Umbilical cord (tissue), 2 donors: ENCODE results near the gene GNL2. TPM values are rescaled to one million over a fixed set of nuclear protein-coding genes. Genes with fewer than 3 reads are reported as not detected.
"Not testable (repeated sequence)": the region's sequence is repeated elsewhere in the genome, so short reads cannot be mapped to it uniquely, and the experiment has no call there.

Experiments
- DNase-seq: peaks from one replicate; pipeline ENCODE4 v3.0.0-alpha.2; 2015; ENCODE audit warnings: low spot score
- total RNA-seq: library from RNA; depleted of rRNA; stranded (reverse); fragments of >200 nt; gene quantifications from one replicate; pipeline ENCODE4 v1.2.3, GENCODE V29; 2014; ENCODE audit warnings: low replicate concordance; ENCODE audit not compliant: insufficient read depth

Gene GNL2
- total RNA-seq, 1 donor from 2014 or later, result 48.9 TPM

GRCh38 chr1:37606481-37607263 lies 10.9 kb upstream of the GNL2 start:
- DNase-seq, result peak; percentile 24

GRCh38 chr1:37605806-37606474 lies 10.2 kb upstream of the GNL2 start:
- peak; percentile 9 for DNase-seq

- DNase-seq, result no peak
These were observed 9.4 kb upstream of the GNL2 start for GRCh38 chr1:37605061-37605650.

DNA sequence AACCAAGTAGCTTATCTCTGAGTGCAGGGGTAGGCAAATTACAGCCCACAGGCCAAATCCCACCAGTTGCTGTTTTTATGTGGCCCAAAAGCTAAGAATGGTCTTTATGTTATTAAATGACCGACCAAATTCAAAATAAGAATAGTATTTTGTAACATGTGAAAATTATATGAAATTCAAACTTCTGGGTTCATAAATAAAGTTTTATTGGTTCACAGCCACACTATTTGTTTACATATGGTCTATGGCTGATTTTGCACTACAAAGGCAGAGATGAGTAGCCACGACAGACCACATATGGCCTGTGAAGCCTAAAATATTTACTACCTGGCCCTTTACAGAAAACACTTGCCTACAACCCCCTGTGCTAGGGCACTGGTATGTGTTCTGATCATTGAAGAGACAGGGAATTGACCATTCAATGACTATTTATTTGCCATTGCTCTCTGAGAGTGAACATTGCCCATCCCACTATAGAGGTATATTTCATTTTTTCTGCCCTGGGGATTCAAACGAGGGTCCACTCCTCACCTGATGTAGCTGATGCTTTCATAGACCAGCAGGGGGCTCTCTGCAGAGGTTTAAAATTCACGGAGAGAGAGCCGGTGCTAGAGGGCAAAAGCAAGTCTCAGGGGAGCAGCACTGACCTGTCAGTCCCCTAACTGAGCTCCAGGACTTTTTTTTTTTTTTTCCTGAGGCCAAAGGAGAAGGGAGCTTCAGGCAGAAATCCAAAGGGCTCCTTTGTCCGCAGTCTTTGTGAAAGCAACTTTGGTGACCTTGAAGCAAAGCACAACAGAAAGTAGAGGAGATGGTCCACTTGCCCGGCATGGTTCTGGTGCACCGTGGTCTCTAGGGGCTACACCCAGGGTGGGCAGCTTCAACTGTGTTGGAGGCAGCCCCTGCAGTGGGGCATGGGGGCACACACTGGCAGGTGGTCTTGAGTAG lies 7.3 kb upstream of the GNL2 start:
- peak; percentile 38 for DNase-seq

GRCh38 chr1:37601441-37601840 lies 5.7 kb upstream of the GNL2 start:
- DNase-seq, result no peak

DNA sequence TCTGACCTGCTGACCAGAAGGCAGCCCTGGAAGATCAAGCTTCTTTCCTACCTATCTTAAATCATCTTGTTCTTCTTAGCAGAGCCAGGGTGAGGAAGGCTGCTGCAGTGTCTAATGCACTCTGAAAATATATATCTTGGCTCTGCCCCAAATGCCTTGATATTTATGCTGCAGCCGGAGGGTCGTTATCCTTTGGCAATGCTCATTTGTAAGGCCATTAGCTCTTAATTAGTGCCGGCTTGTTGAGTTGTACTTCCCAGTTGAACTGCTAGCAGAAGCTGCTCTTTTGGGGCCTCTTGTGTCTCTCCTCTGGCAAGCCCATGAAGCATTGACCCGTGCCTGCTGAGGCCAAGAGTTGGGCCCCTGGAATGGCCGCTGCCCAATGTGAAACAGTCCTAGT lies 4.2 kb upstream of the GNL2 start:
- no peak for DNase-seq

- DNase-seq, result no peak
These were observed 488 bp upstream of the GNL2 start for GRCh38 chr1:37596182-37596667.

DNA sequence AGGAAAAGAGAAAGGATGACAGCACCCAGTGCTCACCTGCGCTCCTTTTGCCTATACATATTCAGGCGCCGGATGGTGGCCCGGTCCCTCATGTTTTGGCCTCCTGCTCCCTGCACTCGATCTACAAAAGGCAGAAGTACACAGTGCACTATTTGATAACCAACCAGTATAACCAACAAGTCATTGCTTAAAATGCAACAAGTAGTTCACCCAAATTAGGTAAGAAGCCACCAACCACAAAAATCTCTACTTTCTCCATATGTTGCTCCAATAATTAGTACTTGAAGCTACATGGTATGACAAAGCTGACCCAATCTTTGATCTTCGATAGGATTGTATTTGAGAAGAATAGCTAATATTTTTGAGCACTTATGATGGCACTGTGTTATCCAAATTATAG lies 2.0 kb downstream of the GNL2 start:
- DNase-seq, result no peak

GRCh38 chr1:37588939-37589338 lies 6.8 kb downstream of the GNL2 start:
- no peak for DNase-seq

DNA sequence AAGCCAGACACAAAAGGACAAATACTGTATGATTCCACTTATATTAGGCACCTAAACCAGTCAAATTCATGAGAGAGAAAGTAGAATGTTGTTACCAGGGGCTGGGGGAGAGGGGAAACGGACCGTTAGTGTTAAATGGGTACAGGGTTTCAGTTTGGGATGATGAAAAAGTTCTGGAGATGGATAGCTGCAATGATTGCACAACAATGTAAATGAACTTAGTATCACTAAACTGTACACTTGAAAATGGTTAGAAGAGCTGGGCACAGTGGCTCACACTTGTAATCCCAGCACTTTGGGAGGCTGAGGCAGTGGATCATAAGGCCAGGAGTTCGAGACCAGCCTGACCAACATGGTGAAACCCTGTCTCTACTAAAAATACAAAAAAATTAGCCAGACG lies 11.2 kb downstream of the GNL2 start:
- DNase-seq, result not testable (repeated sequence)

- DNase-seq, result no peak
These were observed 20.0 kb downstream of the GNL2 start for GRCh38 chr1:37575692-37576091.

DNA sequence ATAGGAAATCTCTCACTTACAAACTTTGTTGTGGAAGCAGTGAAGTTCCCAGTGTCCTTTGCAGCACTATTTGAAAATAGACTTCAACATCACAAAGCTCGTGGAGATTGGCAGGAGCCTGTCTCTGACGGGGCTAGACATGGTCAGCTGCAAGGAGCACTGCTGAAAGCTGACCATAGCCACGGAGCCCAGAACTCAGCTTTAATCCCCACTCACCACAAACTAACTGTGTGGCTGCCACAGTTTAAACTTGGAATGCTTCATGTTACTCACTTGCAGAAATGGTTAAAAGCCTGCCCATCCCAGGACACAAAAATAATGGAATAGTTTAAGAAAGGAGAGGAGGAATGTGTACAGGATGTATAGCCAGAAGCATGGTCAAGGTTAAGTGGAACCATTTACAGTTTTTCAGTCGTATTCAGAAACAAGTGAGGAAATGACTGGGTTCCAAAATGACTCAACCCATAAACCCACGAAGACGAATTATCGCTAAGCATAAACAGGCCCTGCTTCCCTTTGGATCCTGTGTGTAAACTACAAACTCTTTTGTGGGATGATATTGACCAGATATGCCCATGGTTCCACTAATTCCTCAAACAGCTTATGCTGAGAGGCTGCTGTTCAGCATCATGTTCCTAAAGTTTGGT lies 20.8 kb downstream of the GNL2 start:
- DNase-seq, result peak; percentile 78

DNA sequence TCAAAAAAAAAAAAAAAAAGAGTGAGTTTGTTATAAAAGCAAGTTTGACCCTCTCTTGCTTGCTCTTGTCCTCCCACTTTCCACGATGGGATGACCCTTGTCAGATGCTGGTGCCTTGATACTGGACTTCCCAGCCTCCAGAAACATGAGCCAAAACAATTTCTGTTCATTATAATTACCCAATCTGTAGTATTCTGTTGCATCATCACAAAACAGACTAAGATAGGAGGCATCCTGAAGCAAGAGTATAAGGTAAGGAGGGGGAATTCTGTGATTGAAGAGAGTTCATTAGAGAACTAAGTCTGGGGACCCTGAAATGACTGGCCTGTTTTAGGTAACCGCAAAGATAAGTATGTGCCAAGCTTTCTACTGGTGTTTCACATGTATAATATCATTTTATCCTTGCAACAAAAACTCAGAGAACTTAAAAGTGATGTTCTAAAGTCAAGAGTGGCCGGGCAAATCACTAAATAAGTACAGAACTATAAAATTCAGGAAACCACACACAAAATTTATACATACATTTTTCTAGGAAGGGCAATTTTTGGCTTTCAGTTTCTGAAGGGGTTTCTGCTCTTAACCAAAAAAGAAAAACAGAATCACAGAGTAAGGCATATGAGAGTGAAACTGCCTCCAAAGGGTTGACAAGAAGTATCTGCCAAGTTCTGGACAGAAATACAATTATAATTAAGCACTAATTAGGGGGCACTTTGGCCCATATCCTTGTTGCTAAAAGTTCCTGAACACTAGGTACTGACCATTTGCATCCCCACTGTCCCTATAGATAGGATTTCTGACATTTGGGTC lies 25.0 kb downstream of the GNL2 start:
- no peak for DNase-seq

DNA sequence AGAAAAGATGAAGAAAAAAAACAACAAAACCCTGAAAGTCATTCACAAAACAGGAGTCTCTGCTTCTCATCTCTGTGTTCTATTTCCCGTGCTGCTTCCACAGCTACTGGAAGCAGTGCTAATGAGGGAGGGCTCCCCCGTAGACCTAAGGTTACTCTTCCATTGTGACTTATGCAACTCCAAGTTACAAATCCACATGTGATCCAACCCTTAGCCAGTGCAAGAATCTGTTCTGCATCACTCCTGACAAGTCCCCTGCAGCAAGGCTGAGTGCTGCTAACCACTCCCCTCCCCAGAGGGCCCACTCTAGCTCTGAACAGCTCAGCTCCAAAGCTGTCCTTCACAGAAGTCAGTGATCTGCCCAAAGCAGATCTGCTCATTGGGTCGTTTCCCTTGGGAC lies 28.7 kb downstream of the GNL2 start:
- peak; percentile 81 for DNase-seq

- DNase-seq, result no peak
These were observed 30.8 kb downstream of the GNL2 start for GRCh38 chr1:37564892-37565291.

DNA sequence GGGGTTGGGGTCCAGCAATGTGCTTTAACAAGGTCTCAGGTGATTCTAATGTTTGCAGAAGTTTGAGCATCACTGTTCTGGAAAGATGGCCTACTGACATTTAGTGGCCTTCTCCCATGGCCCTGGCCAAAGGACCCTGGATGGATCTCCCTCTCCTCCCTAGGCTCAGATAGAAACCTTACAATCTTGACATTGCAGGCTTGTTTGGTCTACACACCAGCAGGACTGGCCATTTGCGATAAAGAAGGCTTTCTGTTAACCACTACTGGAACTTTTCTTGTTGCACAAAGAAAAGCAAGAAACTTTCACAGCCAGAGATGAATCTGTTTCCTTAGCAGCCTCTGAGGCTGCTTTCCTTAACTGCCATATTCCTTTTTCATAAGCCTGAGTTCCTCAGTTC lies 32.8 kb downstream of the GNL2 start:
- DNase-seq, result no peak

DNA sequence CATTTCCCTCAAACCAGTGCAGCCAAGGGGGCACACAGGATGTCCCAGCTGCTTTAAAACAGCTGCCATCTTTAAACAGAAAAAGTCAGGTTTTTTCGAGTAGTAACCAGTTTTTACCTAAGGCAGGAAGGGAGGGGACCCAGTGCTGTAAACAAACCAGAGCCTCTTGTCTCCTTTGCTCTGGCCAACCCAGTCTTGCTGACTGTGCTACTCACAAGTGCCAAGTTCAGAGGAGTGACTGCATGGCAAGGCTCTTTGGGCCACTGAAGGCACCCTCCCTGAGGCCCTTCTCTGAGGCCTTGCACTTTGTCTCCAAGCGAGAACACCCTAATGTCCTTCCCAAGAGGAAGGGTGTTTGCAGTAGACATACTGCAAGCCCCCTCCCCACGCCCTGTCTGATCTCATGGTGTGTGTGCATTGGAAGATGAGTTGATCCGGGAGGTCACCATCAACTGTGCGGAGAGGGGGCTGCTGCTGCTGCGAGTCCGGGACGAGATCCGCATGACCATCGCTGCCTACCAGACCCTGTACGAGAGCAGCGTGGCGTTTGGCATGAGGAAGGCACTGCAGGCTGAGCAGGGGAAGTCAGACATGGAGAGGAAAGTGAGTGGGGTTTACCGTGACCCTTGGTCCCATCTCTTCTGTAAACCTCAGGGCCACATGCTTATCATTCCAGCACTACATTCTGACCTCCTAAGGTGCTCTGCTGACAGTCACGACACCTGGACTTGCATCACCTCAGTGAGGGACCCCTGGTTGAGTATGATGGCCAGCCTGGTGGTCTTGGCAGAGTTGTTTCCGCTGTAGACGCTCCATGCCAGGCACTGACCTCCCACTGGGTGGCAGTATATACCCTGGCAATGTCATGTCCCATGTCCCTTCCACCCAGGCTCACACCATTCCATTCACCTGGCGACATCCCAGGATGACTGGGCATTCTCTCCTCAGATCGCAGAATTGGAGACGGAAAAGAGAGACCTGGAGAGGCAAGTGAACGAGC lies 34.3 kb downstream of the GNL2 start:
- DNase-seq, result no peak

DNA sequence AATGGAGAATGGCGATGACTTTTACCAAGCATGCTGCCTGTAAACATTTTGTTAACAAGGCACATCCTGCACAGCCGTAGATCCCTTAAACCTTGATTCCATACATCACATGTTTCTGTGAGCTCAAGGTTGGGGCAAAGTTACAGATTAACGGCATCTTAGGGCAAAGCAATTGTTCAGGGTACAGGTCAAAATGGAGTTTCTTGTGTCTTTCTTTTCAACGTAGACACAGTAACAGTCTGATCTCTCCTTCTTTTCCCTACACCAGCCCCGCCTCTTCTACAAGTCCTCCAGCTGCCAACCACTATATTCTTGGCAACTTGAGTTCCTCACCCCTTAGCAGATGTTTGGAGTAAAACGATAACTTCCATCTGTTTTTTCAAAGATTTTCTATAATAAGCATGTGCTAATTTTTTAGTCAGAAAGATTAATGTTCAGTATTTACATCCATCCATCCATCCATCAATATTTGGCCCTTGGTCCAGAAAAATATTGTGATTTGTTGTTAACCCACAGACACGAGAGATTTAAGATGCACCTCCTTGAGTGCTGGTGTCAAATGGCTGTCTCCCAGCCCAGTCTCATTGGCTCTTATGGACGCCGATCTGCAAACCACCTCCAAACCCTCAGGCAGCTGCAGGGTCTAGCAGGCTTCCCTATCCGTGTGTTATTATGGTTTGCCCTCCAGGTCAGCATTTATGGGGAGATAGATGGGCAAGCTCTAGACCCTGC lies 35.2 kb downstream of the GNL2 start:
- DNase-seq, result no peak
